Activated naive CD4-positive, alpha-beta T cell treated with anti-CD3 and anti-CD28 coated beads for 36 hours (primary cell): Measurements from ENCODE around the gene DDX59. TPM values are rescaled to one million over a fixed set of nuclear protein-coding genes. Genes with fewer than 3 reads are reported as not detected.
"Not testable (repeated sequence)": the region's sequence is repeated elsewhere in the genome, so short reads cannot be mapped to it uniquely, and the experiment has no call there.

Source experiments
- CTCF ChIA-PET: fragments of 350-600 bp; sonication (Branson Sonifier 250); formaldehyde crosslinking; loops from one replicate; lab custom pipeline; 2021; ENCODE audit warnings: antibody characterized with exemption; lab: Charles Lee
- DNase-seq: peaks from one replicate; pipeline ENCODE4 v3.0.0-alpha.2; 2020
- H3K27ac Mint-ChIP-seq: one replicate; pipeline ENCODE4 v1.8.0; 2021; ENCODE audit warnings: mild to moderate bottlenecking, mixed read lengths
- H3K27me3 Mint-ChIP-seq: one replicate; pipeline ENCODE4 v1.8.0; 2021; ENCODE audit warnings: low read depth, mixed read lengths
- H3K36me3 Mint-ChIP-seq: one replicate; pipeline ENCODE4 v1.8.0; 2021; ENCODE audit warnings: low read depth, mixed read lengths
- H3K4me1 Mint-ChIP-seq: one replicate; pipeline ENCODE4 v1.8.0; 2021; ENCODE audit warnings: low read depth, mixed read lengths
- H3K4me3 Mint-ChIP-seq: one replicate; pipeline ENCODE4 v1.8.0; 2021; ENCODE audit warnings: mild to moderate bottlenecking, moderate library complexity, mixed read lengths
- H3K9me3 Mint-ChIP-seq: one replicate; pipeline ENCODE4 v1.8.0; 2021; ENCODE audit warnings: mixed read lengths
- intact Hi-C: fragments of 100-400 bp; cut with micrococcal nuclease; formaldehyde crosslinking; loops from one replicate; pipeline ENCODE4 v1.15.1; 2023
- total RNA-seq, 2 experiments: library from RNA; stranded (reverse); gene quantifications; one replicate each; pipeline ENCODE4 v1.2.3, GENCODE V29; 2021

The DDX59 gene
- total RNA-seq, 2 experiments from 2014 or later, result 20.9 to 22.7 TPM

DNA sequence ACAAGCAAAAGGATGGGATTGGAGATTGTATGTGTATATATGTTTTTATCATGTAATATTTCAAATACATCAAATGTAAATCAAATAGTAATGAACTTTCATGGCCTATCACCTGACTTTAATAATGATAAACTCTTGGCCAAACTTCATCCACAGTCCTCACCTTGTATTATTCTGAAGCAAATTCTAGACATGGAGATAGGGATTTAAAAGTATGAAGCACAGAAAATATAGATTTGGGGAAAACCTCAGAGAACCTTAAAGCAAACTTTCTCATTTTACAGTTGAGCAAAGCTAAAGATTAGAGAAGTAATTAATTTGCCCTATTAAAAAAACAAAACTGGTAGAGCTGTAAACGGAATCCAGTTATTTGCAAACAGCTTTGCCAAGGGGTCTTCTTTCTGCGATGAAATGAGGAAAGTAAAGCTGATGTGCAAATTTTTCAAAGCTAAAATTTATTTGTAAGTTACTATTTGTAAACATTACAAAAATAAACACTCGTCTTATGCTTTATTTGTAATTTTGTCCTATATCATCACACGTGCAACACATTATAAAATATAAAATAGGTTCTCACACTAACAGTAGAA lies 29.2 kb downstream of the DDX59 start:
- CTCF ChIA-PET, result no interaction called here
- H3K9me3 Mint-ChIP-seq, result no peaks in the 10 kb centered on the region
- H3K36me3 Mint-ChIP-seq, result peaks cover 3% of the 10 kb centered on the region
- H3K27ac Mint-ChIP-seq, result no peak overlapping the region
- no peak for DNase-seq
- H3K27me3 Mint-ChIP-seq, result no peaks in the 10 kb centered on the region
- H3K4me1 Mint-ChIP-seq, result peaks cover 4% of the 10 kb centered on the region
- intact Hi-C loops, result no loop called here
- no peak overlapping the region for H3K4me3 Mint-ChIP-seq

DNA sequence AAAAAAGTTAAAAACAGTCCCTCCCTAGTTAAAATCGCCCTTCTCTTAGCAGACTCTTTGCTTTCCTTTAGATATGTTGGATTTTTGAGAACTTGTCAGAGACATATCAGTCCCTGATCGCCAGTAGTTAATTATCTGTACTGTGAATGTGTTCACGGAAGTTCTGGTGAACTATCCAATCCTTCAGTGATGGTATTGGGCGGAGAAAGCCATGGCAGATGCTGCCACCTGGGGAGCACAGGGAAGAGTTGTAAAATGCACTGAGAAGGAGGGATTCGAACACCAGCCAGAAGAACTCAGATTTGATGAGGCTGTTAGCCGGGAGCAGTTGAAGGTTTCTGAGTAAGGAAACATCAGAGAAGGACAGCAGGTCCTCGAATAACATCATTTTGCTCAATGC lies 31.6 kb downstream of the DDX59 start:
- no peak overlapping the region for H3K27ac Mint-ChIP-seq
- DNase-seq, result no peak
- CTCF ChIA-PET, result no interaction called here
- H3K36me3 Mint-ChIP-seq, result no peaks in the 10 kb centered on the region
- intact Hi-C loops, result no loop called here
- H3K4me1 Mint-ChIP-seq, result peaks cover 4% of the 10 kb centered on the region
- H3K4me3 Mint-ChIP-seq, result no peak overlapping the region
- H3K27me3 Mint-ChIP-seq, result no peaks in the 10 kb centered on the region
- H3K9me3 Mint-ChIP-seq, result no peaks in the 10 kb centered on the region

DNA sequence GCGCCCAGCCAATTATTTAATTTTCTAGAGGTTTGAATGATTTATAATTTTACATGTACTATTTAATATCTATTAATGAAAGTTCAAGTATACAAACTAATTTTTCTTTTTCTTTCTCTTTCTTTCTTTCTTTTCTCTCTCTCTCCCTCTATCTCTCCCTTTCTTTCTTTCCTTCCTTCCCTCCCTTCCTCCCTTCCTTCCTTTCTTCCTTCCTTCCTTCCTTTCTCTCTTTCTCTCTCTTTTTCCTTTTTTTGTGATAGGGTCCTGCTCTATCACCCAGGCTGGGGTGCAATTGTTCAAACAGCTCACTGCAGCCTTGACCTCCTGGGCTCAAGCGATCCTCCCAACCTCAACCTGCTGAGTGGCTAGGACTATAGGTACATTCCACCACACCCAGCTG lies 33.0 kb downstream of the DDX59 start:
- CTCF ChIA-PET, result interaction anchor here (1.0 kb wide), 2 partner anchors 14 to 167 kb away, joined by 7 to 10 read pairs; no protein-coding TSS in a partner anchor
- H3K4me1 Mint-ChIP-seq, result peaks cover 4% of the 10 kb centered on the region
- H3K9me3 Mint-ChIP-seq, result no peaks in the 10 kb centered on the region
- no peaks in the 10 kb centered on the region for H3K27me3 Mint-ChIP-seq
- no peak overlapping the region for H3K4me3 Mint-ChIP-seq
- no peaks in the 10 kb centered on the region for H3K36me3 Mint-ChIP-seq
- no peak for DNase-seq
- intact Hi-C loops, result no loop called here
- H3K27ac Mint-ChIP-seq, result no peak overlapping the region

DNA sequence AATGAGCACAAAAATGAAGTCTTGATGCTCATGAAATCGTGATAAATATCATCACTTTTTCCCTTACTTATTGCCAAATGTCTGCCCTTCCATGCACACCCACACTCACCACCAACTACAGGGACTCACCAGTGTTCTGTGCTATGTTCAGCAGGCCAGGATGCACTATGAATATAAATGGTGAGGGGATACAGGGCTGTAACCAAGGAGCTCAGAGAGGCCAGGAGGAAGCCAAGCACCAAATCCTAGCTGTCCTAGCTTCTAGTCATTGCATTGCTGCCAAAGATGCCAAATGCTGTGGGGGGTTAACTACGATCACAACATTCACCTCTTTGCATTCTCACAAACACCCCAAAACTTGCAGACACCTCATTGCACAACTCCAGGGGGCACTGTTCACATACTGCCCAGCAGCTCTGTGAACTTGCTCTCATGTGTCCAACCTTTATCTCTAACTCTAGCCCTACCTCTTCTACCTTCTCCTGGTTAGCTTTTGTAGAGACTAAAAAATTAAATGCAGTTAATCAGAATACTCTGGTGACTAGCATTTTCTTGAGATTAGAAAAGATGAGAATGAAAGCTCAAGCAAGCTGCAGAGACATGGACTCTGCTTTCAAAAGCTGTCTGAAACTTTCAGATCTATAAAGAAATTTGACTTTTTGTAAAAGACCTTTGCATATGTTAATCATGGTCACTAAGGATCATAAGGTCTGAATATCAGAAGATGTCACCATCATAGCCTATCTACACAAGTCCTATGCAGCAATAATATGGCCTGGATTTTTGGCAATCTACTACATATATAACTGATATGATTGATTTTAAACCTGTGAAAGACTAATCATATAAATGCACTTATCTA lies 35.2 kb downstream of the DDX59 start:
- CTCF ChIA-PET, result interaction anchor here (0.6 to 1.9 kb wide), 6 partner anchors 12 to 203 kb away, joined by 3 to 11 read pairs (median 4); partner anchors contain the start of gene DDX59
- no peaks in the 10 kb centered on the region for H3K27me3 Mint-ChIP-seq
- H3K27ac Mint-ChIP-seq, result no peak overlapping the region
- H3K4me3 Mint-ChIP-seq, result no peak overlapping the region
- no peaks in the 10 kb centered on the region for H3K9me3 Mint-ChIP-seq
- peak; percentile 21 for DNase-seq
- intact Hi-C loops, result no loop called here
- H3K4me1 Mint-ChIP-seq, result no peaks in the 10 kb centered on the region
- H3K36me3 Mint-ChIP-seq, result no peaks in the 10 kb centered on the region

- CTCF ChIA-PET, result no interaction called here
- Mint-ChIP-seq H3K27ac (no peak overlapping the region), H3K4me3 (no peak overlapping the region), H3K4me1 (peaks cover 18% of the 10 kb centered on the region), H3K27me3 (no peaks in the 10 kb centered on the region), H3K9me3 (no peaks in the 10 kb centered on the region), H3K36me3 (no peaks in the 10 kb centered on the region)
- intact Hi-C loops, result no loop called here
- DNase-seq, result no peak
Measured at GRCh38 chr1:200631375-200631774, 38.3 kb downstream of the DDX59 start.

- H3K9me3 Mint-ChIP-seq, H3K36me3 Mint-ChIP-seq, H3K4me3 Mint-ChIP-seq, intact Hi-C loops, DNase-seq, CTCF ChIA-PET, H3K27me3 Mint-ChIP-seq, H3K27ac Mint-ChIP-seq: not testable (repeated sequence)
- peaks cover 20% of the 10 kb centered on the region for H3K4me1 Mint-ChIP-seq
Measured at GRCh38 chr1:200630515-200630899, 39.2 kb downstream of the DDX59 start.

DNA sequence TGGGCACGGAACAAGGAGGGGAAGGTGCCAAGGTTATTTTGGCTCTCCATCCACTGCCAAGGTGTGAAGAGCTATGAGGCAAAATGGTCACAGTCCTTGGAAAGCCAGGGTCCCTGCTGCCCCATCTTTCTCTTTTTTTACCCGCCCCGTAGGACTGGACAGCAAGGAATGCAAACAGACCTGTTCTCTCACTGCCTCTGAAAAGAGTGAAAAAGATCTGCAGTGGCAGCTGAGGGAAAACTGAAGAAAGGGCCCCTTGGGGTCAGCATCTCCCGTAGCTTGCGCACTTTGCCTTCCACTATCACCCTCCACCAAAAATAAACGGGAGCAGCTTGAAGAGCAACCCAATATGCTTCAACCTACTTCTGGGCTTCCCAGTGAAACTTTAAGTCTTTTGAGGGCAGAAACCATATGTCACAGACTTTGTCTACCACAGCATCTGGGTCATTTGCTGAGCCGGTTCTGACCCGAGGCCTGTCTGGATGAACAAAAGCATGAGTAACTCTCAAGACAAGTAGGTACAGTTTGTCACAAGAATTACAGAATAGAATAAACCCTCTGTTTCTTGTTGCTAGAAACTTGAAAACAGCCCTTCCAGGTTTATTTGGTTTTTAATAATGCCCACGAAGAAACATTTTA lies 39.7 kb downstream of the DDX59 start:
- H3K9me3 Mint-ChIP-seq, result no peaks in the 10 kb centered on the region
- H3K27ac Mint-ChIP-seq, result no peak overlapping the region
- no peak overlapping the region for H3K4me3 Mint-ChIP-seq
- no peaks in the 10 kb centered on the region for H3K27me3 Mint-ChIP-seq
- intact Hi-C loops, result loop anchor here (5.0 to 10.0 kb wide), 3 partner anchors 235 to 478 kb away; no protein-coding TSS in a partner anchor
- no peak for DNase-seq
- H3K36me3 Mint-ChIP-seq, result no peaks in the 10 kb centered on the region
- H3K4me1 Mint-ChIP-seq, result peaks cover 25% of the 10 kb centered on the region
- CTCF ChIA-PET, result no interaction called here

DNA sequence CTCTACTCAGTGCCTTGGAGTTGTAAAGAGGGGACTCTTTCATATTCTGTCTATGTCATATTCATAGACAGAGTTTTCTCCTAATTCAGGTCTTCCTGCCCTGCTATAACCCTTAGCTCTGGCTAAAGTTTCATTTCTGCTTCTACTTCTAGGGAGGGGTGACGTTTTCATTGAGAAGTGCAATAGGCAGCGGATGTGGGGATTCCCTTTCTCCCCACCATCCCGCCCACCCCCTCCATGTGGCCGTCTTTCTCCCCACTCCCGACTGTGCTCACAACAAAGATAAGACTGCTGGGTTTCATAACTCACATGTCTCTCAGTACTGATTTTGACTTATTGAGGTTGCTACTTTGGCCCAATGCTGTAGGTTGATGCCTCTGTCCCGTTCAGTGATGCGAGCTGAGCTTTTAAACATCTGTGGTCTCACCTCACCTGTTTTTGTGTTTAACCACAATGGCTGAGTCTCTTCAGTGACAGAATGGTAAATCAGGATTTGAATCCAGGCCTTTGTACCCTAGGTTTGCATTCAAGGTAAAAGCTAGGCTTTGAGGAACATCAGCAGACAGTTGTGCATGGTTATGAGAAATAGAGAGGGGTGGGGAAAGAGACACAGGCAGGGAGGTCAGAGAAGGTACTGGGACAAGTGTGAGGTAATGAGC lies 41.4 kb downstream of the DDX59 start:
- Mint-ChIP-seq H3K27ac (no peak overlapping the region), H3K36me3 (no peaks in the 10 kb centered on the region), H3K27me3 (no peaks in the 10 kb centered on the region), H3K4me1 (peaks cover 32% of the 10 kb centered on the region), H3K4me3 (no peak overlapping the region), H3K9me3 (no peaks in the 10 kb centered on the region)
- intact Hi-C loops, result loop anchor here (5.0 to 10.0 kb wide), 3 partner anchors 236 to 476 kb away; no protein-coding TSS in a partner anchor
- CTCF ChIA-PET, result interaction anchor here (1.0 to 1.4 kb wide), 3 partner anchors 42 to 260 kb away, joined by 3 to 9 read pairs (median 3); partner anchors contain the start of gene DDX59
- DNase-seq, result peak; percentile 43

DNA sequence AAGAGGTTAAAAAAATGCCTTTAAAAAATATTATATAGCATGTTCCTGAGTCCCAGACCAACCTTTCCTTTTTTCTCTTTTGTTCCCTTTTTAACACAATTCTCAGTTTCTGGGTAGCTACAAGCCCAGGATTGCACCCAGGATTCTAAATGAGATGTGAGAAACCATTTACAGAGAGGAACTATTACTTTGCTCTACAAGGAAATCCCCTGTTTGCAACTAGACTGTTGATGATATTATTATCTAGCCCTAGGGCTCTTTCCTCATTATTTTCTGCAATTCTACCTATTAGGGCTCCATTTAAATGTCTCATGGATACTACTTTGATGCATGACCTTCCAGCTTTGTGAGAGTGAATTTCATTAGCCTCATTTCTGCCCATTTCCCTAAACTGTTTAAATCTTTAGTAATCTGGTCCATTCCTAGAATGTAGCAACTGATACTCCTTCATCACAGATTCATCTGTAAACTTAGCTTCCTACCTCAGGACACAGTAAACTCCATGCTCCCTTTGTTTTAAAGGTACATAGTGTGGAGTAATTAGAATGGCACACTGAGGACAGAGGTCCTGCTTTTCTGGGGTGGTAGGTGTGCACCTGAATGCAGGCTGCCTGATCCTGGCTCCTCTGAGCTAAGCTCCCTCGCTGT lies 42.0 kb downstream of the DDX59 start:
- no peak overlapping the region for H3K4me3 Mint-ChIP-seq
- no peaks in the 10 kb centered on the region for H3K27me3 Mint-ChIP-seq
- no peak overlapping the region for H3K27ac Mint-ChIP-seq
- CTCF ChIA-PET, result interaction anchor here (0.9 to 1.4 kb wide), 3 partner anchors 42 to 261 kb away, joined by 3 to 9 read pairs (median 5); partner anchors contain the start of gene DDX59
- DNase-seq, result no peak
- intact Hi-C loops, result loop anchor here (5.0 to 10.0 kb wide), 3 partner anchors 237 to 475 kb away; no protein-coding TSS in a partner anchor
- H3K4me1 Mint-ChIP-seq, result peaks cover 32% of the 10 kb centered on the region
- H3K9me3 Mint-ChIP-seq, result no peaks in the 10 kb centered on the region
- no peaks in the 10 kb centered on the region for H3K36me3 Mint-ChIP-seq

DNA sequence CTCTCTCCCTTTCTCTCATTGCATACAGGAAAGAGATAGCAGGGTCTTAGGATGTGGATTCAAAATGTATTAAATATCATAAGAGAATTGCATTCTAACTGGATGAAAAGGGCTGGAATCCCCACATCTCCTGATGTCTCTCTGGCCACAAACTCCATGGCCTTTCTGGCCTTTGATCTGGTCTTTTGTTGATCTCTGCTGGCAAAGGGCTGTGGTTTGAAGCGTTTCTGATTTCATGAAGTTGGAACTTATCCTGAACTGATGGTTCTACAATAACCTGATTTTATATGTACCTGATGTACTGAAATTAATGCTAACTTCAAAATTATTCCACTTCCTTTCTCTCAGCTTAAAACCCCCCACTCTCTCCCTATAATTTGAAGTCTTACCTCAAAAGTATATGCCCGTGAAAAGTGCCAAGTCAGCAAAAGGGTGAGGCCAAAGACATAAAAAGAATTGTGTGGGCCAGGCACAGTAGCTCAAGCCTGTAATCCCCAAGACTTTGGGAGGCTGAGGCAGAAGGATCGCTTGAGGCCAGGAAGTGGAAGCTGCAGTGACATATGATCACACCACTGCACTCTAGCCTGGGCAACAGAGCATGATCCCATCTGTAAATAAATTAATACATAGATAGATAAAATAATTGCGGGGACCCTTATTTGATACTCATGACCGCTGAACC lies 42.7 kb downstream of the DDX59 start:
- Mint-ChIP-seq H3K36me3 (no peaks in the 10 kb centered on the region), H3K27ac (no peak overlapping the region), H3K4me1 (peaks cover 32% of the 10 kb centered on the region), H3K4me3 (no peak overlapping the region), H3K27me3 (no peaks in the 10 kb centered on the region), H3K9me3 (no peaks in the 10 kb centered on the region)
- CTCF ChIA-PET, result interaction anchor here (0.9 to 1.2 kb wide), 2 partner anchors 43 to 176 kb away, joined by 5 to 9 read pairs; partner anchors contain the start of gene DDX59
- intact Hi-C loops, result loop anchor here (5.0 to 10.0 kb wide), 3 partner anchors 238 to 475 kb away; no protein-coding TSS in a partner anchor
- DNase-seq, result no peak

DNA sequence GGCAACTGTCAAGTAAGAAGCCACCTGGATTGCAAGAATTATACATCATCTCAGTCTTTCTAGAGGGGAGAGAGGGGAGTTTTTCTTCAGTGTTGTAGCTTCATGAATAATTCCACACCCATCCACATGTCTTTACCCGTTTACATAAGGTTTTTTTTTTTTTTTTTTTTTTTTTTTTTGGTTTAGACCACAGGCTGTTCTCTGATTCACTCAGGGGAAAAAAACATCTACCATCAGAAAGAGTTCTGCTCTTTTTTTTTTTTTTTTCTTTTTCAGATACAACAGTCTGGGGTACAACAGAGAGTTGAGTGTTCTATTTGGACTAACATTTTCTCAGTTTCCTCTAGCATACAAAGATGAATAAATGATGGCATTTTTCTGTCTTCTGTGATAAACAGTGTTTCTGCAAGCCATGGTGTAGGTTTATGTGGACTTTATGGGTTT lies 44.3 kb downstream of the DDX59 start:
- Mint-ChIP-seq H3K27ac (peak overlapping the region; percentile 59), H3K4me3 (no peak overlapping the region), H3K4me1 (peaks cover 32% of the 10 kb centered on the region), H3K9me3 (no peaks in the 10 kb centered on the region), H3K27me3 (no peaks in the 10 kb centered on the region), H3K36me3 (no peaks in the 10 kb centered on the region)
- CTCF ChIA-PET, result interaction anchor here (0.9 to 6.1 kb wide), 3 partner anchors 44 to 347 kb away, joined by 4 to 97 read pairs (median 47); partner anchors contain the start of gene DDX59
- intact Hi-C loops, result loop anchor here (1.0 to 10.0 kb wide), 7 partner anchors 45 to 473 kb away; partner anchors contain the start of gene CAMSAP2
- no peak for DNase-seq
